SK-N-SH treated with all-trans-retinoic acid at 6 μM for 48 hours (cell line): ENCODE results near the gene TEAD1.

Experiments
- ATAC-seq: fragments of 200-7000 bp; cut with Tn5 transposase; 3 replicates; pipeline ENCODE4 v1.9.1; 2020; ENCODE audit warnings: mild to moderate bottlenecking, moderate library complexity
- ARNTL ChIP-seq: fragments of 450-650 bp; formaldehyde crosslinking; IDR thresholded peaks from 2 replicates; pipeline ENCODE4 v1.5.0; 2020; ENCODE audit warnings: low read depth, mild to moderate bottlenecking, moderate library complexity, borderline replicate concordance
- BACH2 ChIP-seq: fragments of 250-450 bp; sonication (Bioruptor Pico); IDR thresholded peaks from 2 replicates; pipeline ENCODE4 v1.9.0; 2021; ENCODE audit warnings: mild to moderate bottlenecking, borderline replicate concordance
- CSDC2 ChIP-seq: fragments of 250-450 bp; sonication (Bioruptor Pico); IDR thresholded peaks from 2 replicates; pipeline ENCODE4 v1.5.0; 2020; ENCODE audit warnings: mild to moderate bottlenecking, moderate library complexity
- ESRRG ChIP-seq: fragments of 250-450 bp; sonication (Bioruptor Pico); IDR thresholded peaks from 2 replicates; pipeline ENCODE4 v1.6.1; 2021; ENCODE audit warnings: mild to moderate bottlenecking
- GLIS3 ChIP-seq: fragments of 250-450 bp; sonication (Bioruptor Pico); IDR thresholded peaks from 2 replicates; pipeline ENCODE4 v1.5.0; 2020; ENCODE audit warnings: mild to moderate bottlenecking, moderate library complexity
- ISL1 ChIP-seq: fragments of 250-450 bp; sonication (Bioruptor Pico); IDR thresholded peaks from 2 replicates; pipeline ENCODE4 v2.1.2; 2022; ENCODE audit warnings: mild to moderate bottlenecking, moderate library complexity
- OSR1 ChIP-seq: fragments of 250-450 bp; sonication (Bioruptor Pico); IDR thresholded peaks from 2 replicates; pipeline ENCODE4 v1.8.0; 2022; ENCODE audit warnings: moderate library complexity, mild to moderate bottlenecking, inconsistent platforms
- POU6F1 ChIP-seq: fragments of 250-450 bp; sonication (Bioruptor Pico); IDR thresholded peaks from 2 replicates; pipeline ENCODE4 v1.8.0; 2021; ENCODE audit warnings: low read depth, mild to moderate bottlenecking, moderate library complexity, borderline replicate concordance
- PPARA ChIP-seq: fragments of 250-450 bp; sonication (Bioruptor Pico); IDR thresholded peaks from 2 replicates; pipeline ENCODE4 v1.5.0; 2020; ENCODE audit warnings: mild to moderate bottlenecking, borderline replicate concordance
- RARB ChIP-seq: fragments of 250-450 bp; sonication (Bioruptor Pico); IDR thresholded peaks from 2 replicates; pipeline ENCODE4 v1.8.0; 2021; ENCODE audit warnings: mild to moderate bottlenecking, moderate library complexity
- SNAI2 ChIP-seq: fragments of 250-450 bp; sonication (Bioruptor Pico); IDR thresholded peaks from 2 replicates; pipeline ENCODE4 v1.5.0; 2020; ENCODE audit warnings: mild to moderate bottlenecking, moderate library complexity
- TCF4 ChIP-seq: fragments of 250-450 bp; sonication (Bioruptor Pico); IDR thresholded peaks from 2 replicates; pipeline ENCODE4 v1.8.0; 2021; ENCODE audit warnings: mild to moderate bottlenecking, moderate library complexity, borderline replicate concordance
- TOX ChIP-seq: fragments of 250-450 bp; sonication (Bioruptor Pico); IDR thresholded peaks from 2 replicates; pipeline ENCODE4 v1.8.0; 2021; ENCODE audit warnings: mild to moderate bottlenecking, moderate library complexity, borderline replicate concordance
- TSHZ2 ChIP-seq: fragments of 250-450 bp; sonication (Bioruptor Pico); IDR thresholded peaks from 2 replicates; pipeline ENCODE4 v1.5.0; 2020; ENCODE audit warnings: mild to moderate bottlenecking, moderate library complexity
- ZC3H10 ChIP-seq: fragments of 250-450 bp; sonication (Bioruptor Pico); IDR thresholded peaks from 2 replicates; pipeline ENCODE4 v1.5.1; 2021; ENCODE audit warnings: mild to moderate bottlenecking, moderate library complexity
- ZFP3 ChIP-seq: fragments of 250-450 bp; sonication (Bioruptor Pico); IDR thresholded peaks from 2 replicates; pipeline ENCODE4 v1.5.0; 2020; ENCODE audit warnings: mild to moderate bottlenecking, moderate library complexity
- ZFP30 ChIP-seq: fragments of 450-650 bp; formaldehyde crosslinking; IDR thresholded peaks from 2 replicates; pipeline ENCODE4 v1.5.0; 2022; ENCODE audit warnings: mild to moderate bottlenecking, moderate library complexity
- ZNF565 ChIP-seq: fragments of 450-650 bp; formaldehyde crosslinking; conservative IDR thresholded peaks from 2 replicates; pipeline ENCODE4 v1.5.0; 2020; ENCODE audit warnings: low read depth, mild to moderate bottlenecking, moderate library complexity
- ZNF70 ChIP-seq: fragments of 450-650 bp; formaldehyde crosslinking; IDR thresholded peaks from 2 replicates; pipeline ENCODE4 v1.5.0; 2020; ENCODE audit warnings: mild to moderate bottlenecking, moderate library complexity
- ZNF8 ChIP-seq: fragments of 450-650 bp; formaldehyde crosslinking; IDR thresholded peaks from 2 replicates; pipeline ENCODE4 v1.5.0; 2020; ENCODE audit warnings: mild to moderate bottlenecking, moderate library complexity
- TF ChIP-seq, protein P1 (sequence below): fragments of 250-450 bp; sonication (Bioruptor Pico); IDR thresholded peaks from 2 replicates; pipeline ENCODE4 v1.5.1; 2021; ENCODE audit warnings: mild to moderate bottlenecking, moderate library complexity
- TF ChIP-seq, protein P2 (sequence below): fragments of 250-450 bp; sonication (Bioruptor Pico); IDR thresholded peaks from 2 replicates; pipeline ENCODE4 v1.8.0; 2020; ENCODE audit warnings: mild to moderate bottlenecking, moderate library complexity, borderline replicate concordance
- TF ChIP-seq, protein P3 (sequence below): fragments of 250-450 bp; sonication (Bioruptor Pico); IDR thresholded peaks from 2 replicates; pipeline ENCODE4 v1.5.1; 2020; ENCODE audit warnings: low read depth, mild to moderate bottlenecking, moderate library complexity

TEAD1 gene

DNA sequence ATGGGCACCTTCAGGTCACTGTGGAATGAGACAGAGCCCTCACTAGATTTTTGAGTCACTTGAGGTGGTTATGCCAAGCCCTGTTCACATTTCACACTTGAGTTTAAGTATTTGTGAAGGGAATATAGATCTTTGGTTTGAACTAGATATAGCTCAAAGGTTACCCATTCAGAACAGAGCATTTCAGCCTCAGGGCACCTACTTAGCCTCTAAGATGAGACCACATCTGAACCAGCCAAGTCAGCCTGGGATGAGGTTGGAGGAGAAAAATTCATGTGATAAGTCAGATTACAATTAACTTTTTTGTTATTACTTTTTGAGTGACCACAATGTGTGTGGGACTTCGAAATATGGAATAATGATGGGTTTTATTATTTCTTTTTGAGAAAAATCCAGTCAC, 127.8 kb downstream of the TEAD1 start:
- TF ChIP-seq POU6F1 (CRISPR knock-in tag) (no peak), TOX (no peak), OSR1 (CRISPR knock-in tag) (no peak), ZNF565 (no peak), GLIS3 (CRISPR knock-in tag) (no peak), ZNF70 (CRISPR knock-in tag) (no peak), TSHZ2 (no peak), PPARA (CRISPR knock-in tag) (no peak), RARB (CRISPR knock-in tag) (no peak)
- TF ChIP-seq, all 23 proteins: peak for 0
- ATAC-seq = no peak

GRCh38 chr11:12802418-12803085, 128.3 kb downstream of the TEAD1 start:
- ATAC-seq = peak; percentile 14
- no peak for TF ChIP-seq SNAI2 (CRISPR knock-in tag)
- peak; percentile 55 for TF ChIP-seq ISL1 (CRISPR knock-in tag)
- TF ChIP-seq, protein P1, sequence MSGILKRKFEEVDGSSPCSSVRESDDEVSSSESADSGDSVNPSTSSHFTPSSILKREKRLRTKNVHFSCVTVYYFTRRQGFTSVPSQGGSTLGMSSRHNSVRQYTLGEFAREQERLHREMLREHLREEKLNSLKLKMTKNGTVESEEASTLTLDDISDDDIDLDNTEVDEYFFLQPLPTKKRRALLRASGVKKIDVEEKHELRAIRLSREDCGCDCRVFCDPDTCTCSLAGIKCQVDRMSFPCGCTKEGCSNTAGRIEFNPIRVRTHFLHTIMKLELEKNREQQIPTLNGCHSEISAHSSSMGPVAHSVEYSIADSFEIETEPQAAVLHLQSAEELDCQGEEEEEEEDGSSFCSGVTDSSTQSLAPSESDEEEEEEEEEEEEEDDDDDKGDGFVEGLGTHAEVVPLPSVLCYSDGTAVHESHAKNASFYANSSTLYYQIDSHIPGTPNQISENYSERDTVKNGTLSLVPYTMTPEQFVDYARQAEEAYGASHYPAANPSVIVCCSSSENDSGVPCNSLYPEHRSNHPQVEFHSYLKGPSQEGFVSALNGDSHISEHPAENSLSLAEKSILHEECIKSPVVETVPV (CRISPR knock-in tag) = no peak
- TF ChIP-seq GLIS3 (CRISPR knock-in tag) = no peak
- no peak; the same call in 1 of the 2 replicates for TF ChIP-seq TCF4 (CRISPR knock-in tag)
- 0 out of 2 replicates have a peak, but pooled peaks have one; percentile 43 for TF ChIP-seq CSDC2 (CRISPR knock-in tag)
- TF ChIP-seq ZNF70 (CRISPR knock-in tag) = no peak
- no peak for TF ChIP-seq ARNTL (CRISPR knock-in tag)
- TF ChIP-seq BACH2 (CRISPR knock-in tag) = no peak
- no peak for TF ChIP-seq ESRRG (CRISPR knock-in tag)
- no peak for TF ChIP-seq RARB (CRISPR knock-in tag)
- no peak for TF ChIP-seq PPARA (CRISPR knock-in tag)
- TF ChIP-seq ZFP30 (CRISPR knock-in tag) = no peak
- TF ChIP-seq ZNF565 = no peak
- TF ChIP-seq TOX = no peak
- TF ChIP-seq, protein P2, sequence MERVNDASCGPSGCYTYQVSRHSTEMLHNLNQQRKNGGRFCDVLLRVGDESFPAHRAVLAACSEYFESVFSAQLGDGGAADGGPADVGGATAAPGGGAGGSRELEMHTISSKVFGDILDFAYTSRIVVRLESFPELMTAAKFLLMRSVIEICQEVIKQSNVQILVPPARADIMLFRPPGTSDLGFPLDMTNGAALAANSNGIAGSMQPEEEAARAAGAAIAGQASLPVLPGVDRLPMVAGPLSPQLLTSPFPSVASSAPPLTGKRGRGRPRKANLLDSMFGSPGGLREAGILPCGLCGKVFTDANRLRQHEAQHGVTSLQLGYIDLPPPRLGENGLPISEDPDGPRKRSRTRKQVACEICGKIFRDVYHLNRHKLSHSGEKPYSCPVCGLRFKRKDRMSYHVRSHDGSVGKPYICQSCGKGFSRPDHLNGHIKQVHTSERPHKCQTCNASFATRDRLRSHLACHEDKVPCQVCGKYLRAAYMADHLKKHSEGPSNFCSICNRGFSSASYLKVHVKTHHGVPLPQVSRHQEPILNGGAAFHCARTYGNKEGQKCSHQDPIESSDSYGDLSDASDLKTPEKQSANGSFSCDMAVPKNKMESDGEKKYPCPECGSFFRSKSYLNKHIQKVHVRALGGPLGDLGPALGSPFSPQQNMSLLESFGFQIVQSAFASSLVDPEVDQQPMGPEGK = no peak
- no peak for TF ChIP-seq ZC3H10 (CRISPR knock-in tag)
- TF ChIP-seq OSR1 (CRISPR knock-in tag) = no peak
- TF ChIP-seq ZNF8 = no peak
- TF ChIP-seq, protein P3, sequence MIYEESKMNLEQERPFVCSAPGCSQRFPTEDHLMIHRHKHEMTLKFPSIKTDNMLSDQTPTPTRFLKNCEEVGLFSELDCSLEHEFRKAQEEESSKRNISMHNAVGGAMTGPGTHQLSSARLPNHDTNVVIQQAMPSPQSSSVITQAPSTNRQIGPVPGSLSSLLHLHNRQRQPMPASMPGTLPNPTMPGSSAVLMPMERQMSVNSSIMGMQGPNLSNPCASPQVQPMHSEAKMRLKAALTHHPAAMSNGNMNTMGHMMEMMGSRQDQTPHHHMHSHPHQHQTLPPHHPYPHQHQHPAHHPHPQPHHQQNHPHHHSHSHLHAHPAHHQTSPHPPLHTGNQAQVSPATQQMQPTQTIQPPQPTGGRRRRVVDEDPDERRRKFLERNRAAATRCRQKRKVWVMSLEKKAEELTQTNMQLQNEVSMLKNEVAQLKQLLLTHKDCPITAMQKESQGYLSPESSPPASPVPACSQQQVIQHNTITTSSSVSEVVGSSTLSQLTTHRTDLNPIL (CRISPR knock-in tag) = no peak
- TF ChIP-seq POU6F1 (CRISPR knock-in tag) = no peak
- TF ChIP-seq ZFP3 (CRISPR knock-in tag) = peak; percentile 47; the same call in 1 of the 2 replicates
- peak; percentile 45; the same call in 1 of the 2 replicates for TF ChIP-seq TSHZ2
